Large intestine (tissue), 3 donors: Measurements from ENCODE around the gene NUCB2. TPM values are rescaled to one million over a fixed set of nuclear protein-coding genes. Genes with fewer than 3 reads are reported as not detected.
A peak's percentile ranks its signal among the peaks of the same experiment; 100 is the strongest.
"Not testable (repeated sequence)": the region's sequence is repeated elsewhere in the genome, so short reads cannot be mapped to it uniquely, and the experiment has no call there.

Source experiments
- DNase-seq, 2 donors: peaks; one replicate each; pipeline versions ENCODE4 v3.0.0 to v3.0.0-alpha.2; 2013
- H3K27ac ChIP-seq: one replicate; pipeline ENCODE4 v1.5.1; 2013; ENCODE audit warnings: low read length
- H3K27me3 ChIP-seq: 2 replicates; pipeline ENCODE4 v1.6.1; 2013; ENCODE audit warnings: low read length; ENCODE audit not compliant: control insufficient read depth, insufficient read depth
- H3K36me3 ChIP-seq: 2 replicates; pipeline ENCODE4 v1.6.1; 2013; ENCODE audit warnings: low read length; ENCODE audit not compliant: control insufficient read depth, insufficient read depth
- H3K4me1 ChIP-seq: one replicate; pipeline ENCODE4 v1.6.1; 2013; ENCODE audit warnings: low read length; ENCODE audit not compliant: control insufficient read depth, insufficient read depth
- H3K4me3 ChIP-seq: one replicate; pipeline ENCODE4 v1.5.1; 2013; ENCODE audit warnings: low read length
- H3K9me3 ChIP-seq: one replicate; pipeline ENCODE4 v1.6.1; 2013; ENCODE audit warnings: mild to moderate bottlenecking, low read depth, low read length, moderate library complexity; ENCODE audit not compliant: control insufficient read depth
- WGBS: methylation state at CpG from one replicate; pipeline ENCODE4 v1.1.5; 2013; ENCODE audit warnings: low lambda C conversion rate; ENCODE audit not compliant: insufficient coverage; 5-methylcytosine and 5-hydroxymethylcytosine counted together
- polyA plus RNA-seq: library from polyadenylated mRNA; unstranded; fragments of 120-200 nt; gene quantifications from one replicate; pipeline ENCODE4 v1.2.1, GENCODE V29; 2013

The NUCB2 gene
- polyA plus RNA-seq, 1 donor, result 53.7 TPM

DNA sequence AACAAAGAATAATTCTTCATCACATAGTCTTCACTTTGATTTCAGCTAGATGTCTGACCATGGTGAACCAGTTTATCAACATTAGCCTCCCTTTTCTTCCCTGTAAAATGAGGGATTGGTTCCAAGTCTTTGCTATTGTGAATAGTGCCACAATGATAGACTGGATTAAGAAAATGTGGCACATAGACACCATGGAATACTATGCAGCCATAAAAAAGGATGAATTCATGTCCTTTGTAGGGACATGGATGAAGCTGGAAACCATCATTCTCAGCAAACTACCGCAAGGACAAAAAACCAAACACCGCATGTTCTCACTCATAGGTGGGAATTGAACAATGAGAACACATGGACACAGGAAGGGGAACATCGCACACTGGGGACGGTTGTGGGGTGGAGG, 33.6 kb upstream of the NUCB2 start:
- not testable (repeated sequence) for H3K4me1 ChIP-seq, H3K27ac ChIP-seq, DNase-seq, H3K4me3 ChIP-seq, H3K9me3 ChIP-seq, H3K36me3 ChIP-seq, H3K27me3 ChIP-seq
- no CpG with 5 or more reads among the region's 4 CpGs for WGBS

DNA sequence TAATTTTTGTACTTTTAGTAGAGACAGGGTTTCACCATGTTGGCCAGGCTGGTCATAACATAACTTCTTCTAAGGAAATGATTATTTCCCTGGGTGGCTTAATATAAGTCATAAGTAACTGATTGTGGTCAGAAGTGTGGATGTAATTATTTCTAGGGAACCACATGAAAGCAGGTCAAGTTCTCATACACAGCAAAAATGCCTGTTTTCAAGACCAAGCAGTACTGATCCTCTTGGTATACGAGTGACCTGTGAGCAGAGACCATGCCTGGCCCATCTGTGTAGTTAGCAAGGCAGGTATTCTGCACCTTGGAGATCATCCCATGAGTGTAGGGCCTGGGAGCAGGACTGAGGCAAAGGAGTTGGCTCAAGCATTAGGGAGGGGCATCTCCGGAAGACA, 32.5 kb upstream of the NUCB2 start:
- Histone ChIP-seq H3K4me1 (no peaks in the 10 kb centered on the region), H3K9me3 (no peaks in the 10 kb centered on the region), H3K27me3 (no peaks in the 10 kb centered on the region), H3K36me3 (no peaks in the 10 kb centered on the region), H3K27ac (no peak overlapping the region), H3K4me3 (no peak overlapping the region)
- WGBS, result 40% methylated on average over 1 of the region's 2 CpGs
- DNase-seq, result no peak

DNA sequence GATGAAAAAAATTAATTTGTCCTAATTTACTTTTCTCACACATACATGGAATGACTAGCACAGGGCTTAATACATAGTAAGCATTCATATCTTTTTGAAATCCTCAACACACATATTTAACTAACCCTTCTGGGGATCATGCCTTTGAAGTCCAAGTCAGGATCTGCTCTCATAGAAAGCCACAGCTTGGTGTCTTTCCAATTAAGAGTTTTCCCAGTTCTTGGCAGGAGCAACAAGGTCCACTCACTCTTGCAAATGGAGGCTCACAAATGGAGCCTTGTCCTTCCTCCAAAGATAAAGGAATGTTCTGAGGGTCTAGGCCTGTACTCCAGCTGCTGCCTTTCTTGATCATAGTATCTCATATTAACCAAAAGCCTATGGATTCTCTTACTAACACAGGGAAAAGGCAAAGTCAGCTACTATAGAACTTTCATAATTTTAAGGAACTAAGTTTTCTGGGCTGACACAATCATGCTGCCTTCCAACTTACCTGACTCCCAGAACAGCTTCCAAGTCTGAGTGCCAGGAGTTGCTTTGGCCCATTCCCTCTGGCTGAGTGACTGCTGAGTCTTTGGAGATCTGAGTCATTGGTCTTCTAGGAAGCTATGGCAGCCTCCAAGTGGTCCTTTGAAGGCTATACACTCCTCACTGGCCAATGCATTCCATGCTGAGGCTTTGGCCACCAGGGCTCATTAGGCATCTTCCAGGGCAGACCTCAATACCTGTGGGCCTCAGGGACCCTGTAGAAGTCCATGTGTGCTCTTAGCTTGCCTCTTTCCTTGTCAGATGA, 25.8 kb upstream of the NUCB2 start:
- H3K9me3 ChIP-seq, result no peaks in the 10 kb centered on the region
- no peaks in the 10 kb centered on the region for H3K27me3 ChIP-seq
- H3K4me1 ChIP-seq, result no peaks in the 10 kb centered on the region
- no peaks in the 10 kb centered on the region for H3K36me3 ChIP-seq
- DNase-seq, result no peak
- no peak overlapping the region for H3K27ac ChIP-seq
- H3K4me3 ChIP-seq, result no peak overlapping the region

DNA sequence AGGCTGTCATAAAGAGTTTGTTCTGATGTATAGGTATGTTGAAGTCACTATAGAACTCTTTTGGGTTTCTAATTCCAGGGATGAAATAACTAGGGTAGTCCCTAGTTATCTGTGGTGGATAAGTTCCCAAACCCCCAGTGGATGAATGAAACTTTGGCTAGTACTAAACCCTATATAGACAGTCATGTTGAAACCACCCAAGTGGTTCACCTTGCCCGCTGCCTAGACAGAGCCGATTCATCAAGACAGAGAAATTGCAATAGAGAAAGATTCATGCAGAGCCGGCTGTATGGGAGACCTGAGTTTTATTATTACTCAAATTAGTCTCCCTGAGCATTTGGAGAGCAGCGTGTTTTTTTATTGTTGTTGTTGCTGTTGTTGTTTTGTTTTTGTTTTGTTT, 23.8 kb upstream of the NUCB2 start:
- no peak overlapping the region for H3K4me3 ChIP-seq
- no peaks in the 10 kb centered on the region for H3K9me3 ChIP-seq
- no CpG with 5 or more reads among the region's 4 CpGs for WGBS
- DNase-seq, result no peak
- no peak overlapping the region for H3K27ac ChIP-seq
- no peaks in the 10 kb centered on the region for H3K4me1 ChIP-seq
- no peaks in the 10 kb centered on the region for H3K27me3 ChIP-seq
- no peaks in the 10 kb centered on the region for H3K36me3 ChIP-seq

DNA sequence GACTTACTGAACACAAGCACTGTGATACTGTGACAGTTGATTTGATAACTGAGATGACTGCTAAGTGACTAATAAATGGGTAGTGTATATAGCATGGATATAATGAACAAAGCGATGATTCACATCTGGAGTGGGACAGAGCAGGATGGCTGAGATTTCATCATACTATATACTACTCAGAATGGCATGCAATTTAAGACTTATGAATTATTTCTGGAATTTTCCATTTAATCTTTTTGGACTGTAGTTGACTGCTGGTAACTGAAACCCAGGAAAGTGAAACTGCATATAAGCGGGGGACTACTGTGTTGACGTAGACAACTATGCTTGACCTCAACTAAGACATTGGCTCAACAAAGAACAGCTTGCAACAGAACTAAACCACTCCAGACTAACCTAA, 20.0 kb upstream of the NUCB2 start:
- H3K9me3 ChIP-seq, result peaks cover 3% of the 10 kb centered on the region
- H3K27ac ChIP-seq, result no peak overlapping the region
- no peak overlapping the region for H3K4me3 ChIP-seq
- H3K27me3 ChIP-seq, result no peaks in the 10 kb centered on the region
- WGBS, result no CpG with 5 or more reads among the region's 3 CpGs
- no peaks in the 10 kb centered on the region for H3K4me1 ChIP-seq
- no peaks in the 10 kb centered on the region for H3K36me3 ChIP-seq
- no peak for DNase-seq

DNA sequence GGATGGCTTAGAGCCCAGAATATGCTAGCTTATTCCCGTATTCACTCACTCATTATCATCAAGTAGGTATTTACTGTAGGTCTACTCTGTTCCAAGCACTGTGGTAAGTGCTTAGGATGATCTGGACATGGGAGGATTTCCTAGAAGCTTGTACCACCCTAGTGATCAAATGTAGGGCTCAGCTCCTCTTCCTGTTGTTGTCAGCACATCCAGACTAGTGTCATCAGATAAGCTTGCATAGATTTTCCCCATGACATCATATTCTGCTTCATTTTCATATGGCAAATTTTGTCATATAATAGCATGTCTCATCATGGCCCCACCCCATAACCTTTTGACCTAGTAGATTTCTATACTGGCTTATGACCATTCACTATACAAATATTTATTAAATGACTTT, 19.3 kb upstream of the NUCB2 start:
- Histone ChIP-seq H3K36me3 (no peaks in the 10 kb centered on the region), H3K27ac (no peak overlapping the region), H3K4me3 (no peak overlapping the region), H3K4me1 (no peaks in the 10 kb centered on the region), H3K27me3 (no peaks in the 10 kb centered on the region), H3K9me3 (peaks cover 3% of the 10 kb centered on the region)
- no peak for DNase-seq
- no CpG with 5 or more reads among the region's 1 CpG for WGBS

DNA sequence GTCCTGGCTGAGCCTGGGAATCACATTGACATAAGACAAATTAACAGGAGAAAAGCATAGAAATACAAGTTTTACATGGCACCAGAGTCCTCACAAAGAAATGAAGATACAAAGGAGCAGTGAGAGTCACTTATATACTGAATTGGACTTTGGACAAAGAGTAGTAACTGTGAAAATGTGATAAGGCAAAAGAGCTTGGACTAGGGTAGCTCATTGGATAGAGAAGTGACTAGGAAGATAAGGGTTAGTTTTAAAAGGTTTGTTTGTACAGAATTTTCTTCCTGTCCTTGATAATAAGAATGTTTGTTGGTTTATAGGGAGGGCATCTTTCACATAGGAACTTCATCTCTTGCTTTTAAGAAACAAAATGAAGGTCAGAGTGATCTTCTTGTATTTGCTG, 17.9 kb upstream of the NUCB2 start:
- peaks cover 3% of the 10 kb centered on the region for H3K9me3 ChIP-seq
- H3K27ac ChIP-seq, result no peak overlapping the region
- H3K4me1 ChIP-seq, result no peaks in the 10 kb centered on the region
- H3K36me3 ChIP-seq, result no peaks in the 10 kb centered on the region
- DNase-seq, result peak; percentile 7 to 46
- no peak overlapping the region for H3K4me3 ChIP-seq
- no peaks in the 10 kb centered on the region for H3K27me3 ChIP-seq

DNA sequence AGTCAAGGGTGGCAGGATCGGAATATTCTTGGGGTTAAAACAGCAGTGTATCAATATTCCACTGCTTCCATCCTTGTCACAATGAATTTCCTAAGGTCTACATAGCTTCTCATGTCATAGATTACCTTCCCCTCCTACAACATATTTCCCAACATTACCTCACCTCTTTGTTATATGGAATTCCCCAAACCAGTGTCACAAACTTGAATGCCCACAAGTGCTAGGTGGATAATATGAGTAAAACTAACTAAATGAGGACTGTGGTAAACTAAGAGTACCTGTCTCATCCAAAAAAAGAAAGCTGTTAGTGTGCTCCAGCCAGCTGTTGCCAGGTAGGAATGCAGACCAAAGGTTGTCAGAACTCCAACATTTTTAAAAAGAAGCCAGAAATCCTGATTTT, 17.0 kb upstream of the NUCB2 start:
- no peaks in the 10 kb centered on the region for H3K4me1 ChIP-seq
- H3K4me3 ChIP-seq, result no peak overlapping the region
- H3K9me3 ChIP-seq, result peaks cover 3% of the 10 kb centered on the region
- H3K36me3 ChIP-seq, result no peaks in the 10 kb centered on the region
- no peak for DNase-seq
- no peak overlapping the region for H3K27ac ChIP-seq
- no peaks in the 10 kb centered on the region for H3K27me3 ChIP-seq
- WGBS, result 100% methylated on average over 1 of the region's 1 CpG

DNA sequence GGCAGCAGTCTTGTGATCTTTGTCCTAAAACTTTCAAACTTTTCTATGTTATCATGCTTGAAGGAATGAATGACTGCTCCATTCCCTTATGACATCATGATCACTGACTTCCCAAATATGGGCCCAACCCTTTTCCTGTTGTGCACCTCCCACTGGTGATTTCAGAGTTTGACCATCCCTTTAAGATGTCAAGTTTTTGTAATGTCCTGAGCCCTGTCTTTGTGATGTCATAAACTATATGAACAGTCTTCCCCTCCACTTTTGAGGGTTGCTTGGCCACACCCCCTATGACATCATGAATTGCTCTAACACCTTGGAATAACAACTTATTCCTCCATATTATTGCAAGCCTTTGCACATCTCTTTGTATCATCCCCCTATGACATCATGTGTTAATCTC, 16.5 kb upstream of the NUCB2 start:
- Histone ChIP-seq H3K9me3 (peaks cover 3% of the 10 kb centered on the region), H3K27ac (no peak overlapping the region), H3K27me3 (no peaks in the 10 kb centered on the region), H3K4me3 (no peak overlapping the region), H3K4me1 (no peaks in the 10 kb centered on the region), H3K36me3 (no peaks in the 10 kb centered on the region)
- DNase-seq, result no peak

DNA sequence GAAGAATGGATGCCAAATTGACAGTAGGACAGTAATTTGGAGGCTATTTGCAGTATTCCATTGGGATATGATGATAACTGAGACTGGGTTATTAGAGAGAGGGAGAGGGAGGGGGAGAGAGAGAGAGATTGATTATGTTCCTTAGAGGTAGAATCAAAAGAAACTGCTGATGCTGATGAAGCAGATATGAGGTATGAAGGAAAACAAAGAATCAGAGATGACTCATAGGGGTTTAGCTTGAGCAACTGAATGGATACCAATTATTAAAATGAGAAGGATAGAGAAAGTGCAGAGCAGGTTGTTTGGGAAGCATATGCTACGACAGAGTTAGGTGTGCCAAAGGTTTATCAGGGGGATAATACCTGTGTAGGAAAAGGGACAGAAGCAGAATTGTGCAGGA, 12.8 kb upstream of the NUCB2 start:
- Histone ChIP-seq H3K27ac (no peak overlapping the region), H3K27me3 (no peaks in the 10 kb centered on the region), H3K36me3 (no peaks in the 10 kb centered on the region), H3K4me1 (no peaks in the 10 kb centered on the region), H3K4me3 (no peak overlapping the region), H3K9me3 (no peaks in the 10 kb centered on the region)
- WGBS, result no CpG with 5 or more reads among the region's 1 CpG
- DNase-seq, result no peak

DNA sequence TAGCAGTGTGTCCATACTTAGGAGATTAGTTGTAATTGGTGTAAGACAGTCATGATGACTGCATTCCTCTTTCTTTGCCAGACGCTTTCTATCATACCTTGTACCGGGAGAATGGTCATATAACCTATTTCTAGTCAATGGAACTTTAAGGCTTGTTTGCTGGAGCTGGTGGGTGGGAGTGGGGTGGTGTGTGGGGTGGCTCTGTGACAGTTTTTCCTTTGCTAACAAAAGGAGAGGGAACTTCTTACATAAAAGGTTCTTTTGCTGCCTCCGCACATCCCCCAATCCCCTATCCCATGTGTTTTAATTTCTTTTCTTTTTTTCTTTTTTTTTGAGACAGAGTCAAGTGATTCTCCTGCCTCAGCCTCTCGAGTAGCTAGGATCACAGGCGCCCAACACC, 9.8 kb upstream of the NUCB2 start:
- DNase-seq, result no peak
- no peaks in the 10 kb centered on the region for H3K27me3 ChIP-seq
- no peaks in the 10 kb centered on the region for H3K36me3 ChIP-seq
- H3K9me3 ChIP-seq, result no peaks in the 10 kb centered on the region
- H3K4me3 ChIP-seq, result no peak overlapping the region
- H3K4me1 ChIP-seq, result no peaks in the 10 kb centered on the region
- no peak overlapping the region for H3K27ac ChIP-seq
- WGBS, result no CpG with 5 or more reads among the region's 5 CpGs
